ENCODE results near the gene FANCD2.
"Not testable (repeated sequence)": the region's sequence is repeated elsewhere in the genome, so short reads cannot be mapped to it uniquely, and the experiment has no call there.

FANCD2 gene

GRCh38 chr3:10026084-10026890 lies at the start of gene FANCD2:
Gene FANCD2, plus strand, starts transcription at chr3:10026437. Its CDS starts 2,221 bp downstream, at chr3:10028658.
- DNase-seq, result peak; percentile 95

DNA sequence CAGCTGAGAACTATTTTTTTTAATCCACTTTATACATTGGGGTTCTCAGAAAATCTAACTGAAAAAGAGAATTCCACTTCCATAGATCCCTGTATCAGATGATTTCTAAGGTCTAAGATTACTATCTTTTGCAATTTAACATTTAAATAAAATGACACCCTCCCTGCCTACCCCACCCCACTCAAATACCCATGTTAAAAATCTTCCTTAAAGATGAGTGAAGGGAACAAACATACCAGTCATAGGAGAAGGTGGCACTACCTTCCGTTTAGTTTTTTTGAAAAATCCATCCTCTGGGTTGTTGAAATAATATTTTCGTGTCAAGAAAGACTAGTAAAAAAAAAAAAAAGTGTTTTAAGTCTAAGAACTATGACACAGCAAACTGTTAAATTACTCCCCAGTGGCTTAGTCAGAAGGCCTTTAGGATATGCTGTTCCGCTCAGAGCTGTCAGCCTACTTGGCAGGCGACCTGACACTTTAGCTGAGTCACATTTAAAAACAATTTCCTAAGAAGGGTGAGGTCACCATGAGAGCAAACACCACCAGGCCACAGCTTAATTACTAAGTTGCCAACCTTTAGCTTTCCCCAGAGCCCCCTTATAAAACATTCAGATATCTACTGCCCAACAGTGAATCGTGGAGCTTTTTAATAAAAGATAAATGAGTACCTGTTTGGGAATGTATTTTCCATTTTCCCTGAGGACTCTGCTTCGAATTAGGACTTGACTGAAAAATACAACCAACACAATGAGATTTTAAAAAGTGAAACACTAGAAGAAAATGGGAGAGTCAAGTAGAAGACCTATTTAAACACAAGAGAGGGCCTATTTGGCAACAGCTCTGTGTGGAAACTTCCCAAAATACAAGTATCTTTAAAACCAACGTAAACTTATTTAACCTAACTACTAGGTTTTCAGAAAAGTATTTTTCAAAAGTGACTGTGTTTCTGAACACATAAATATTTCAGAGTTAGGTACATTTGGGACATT lies 49.2 kb upstream of the FANCD2 start:
- no peak for DNase-seq

- DNase-seq, result no peak
These were observed 47.4 kb upstream of the FANCD2 start for GRCh38 chr3:9978710-9979305.

- no peak for DNase-seq
These were observed 46.0 kb upstream of the FANCD2 start for GRCh38 chr3:9980251-9980650.

DNA sequence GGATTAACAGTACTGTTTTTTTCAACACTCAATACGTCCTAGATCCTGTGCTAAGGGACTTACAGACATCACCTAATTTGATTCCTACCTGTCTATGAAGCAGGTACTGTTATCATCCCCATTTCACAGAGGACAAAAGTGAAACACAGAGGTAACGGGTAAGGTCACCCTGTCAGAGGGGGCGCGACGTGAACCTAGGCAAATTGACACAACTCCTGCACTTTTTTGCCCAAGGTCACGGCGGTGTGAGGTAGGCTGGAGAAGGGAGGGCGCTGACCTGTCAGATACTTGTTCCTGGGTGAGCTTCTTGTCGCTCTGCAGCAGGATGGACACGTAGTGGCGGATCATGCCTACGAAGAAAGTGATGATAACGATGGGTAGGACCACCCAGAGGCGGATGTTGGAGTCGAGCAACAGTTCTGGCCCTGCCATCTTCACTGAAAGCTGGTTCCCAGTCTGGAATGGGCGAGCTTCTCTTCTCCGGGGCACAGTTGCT lies 40.0 kb upstream of the FANCD2 start:
- no peak for DNase-seq

DNA sequence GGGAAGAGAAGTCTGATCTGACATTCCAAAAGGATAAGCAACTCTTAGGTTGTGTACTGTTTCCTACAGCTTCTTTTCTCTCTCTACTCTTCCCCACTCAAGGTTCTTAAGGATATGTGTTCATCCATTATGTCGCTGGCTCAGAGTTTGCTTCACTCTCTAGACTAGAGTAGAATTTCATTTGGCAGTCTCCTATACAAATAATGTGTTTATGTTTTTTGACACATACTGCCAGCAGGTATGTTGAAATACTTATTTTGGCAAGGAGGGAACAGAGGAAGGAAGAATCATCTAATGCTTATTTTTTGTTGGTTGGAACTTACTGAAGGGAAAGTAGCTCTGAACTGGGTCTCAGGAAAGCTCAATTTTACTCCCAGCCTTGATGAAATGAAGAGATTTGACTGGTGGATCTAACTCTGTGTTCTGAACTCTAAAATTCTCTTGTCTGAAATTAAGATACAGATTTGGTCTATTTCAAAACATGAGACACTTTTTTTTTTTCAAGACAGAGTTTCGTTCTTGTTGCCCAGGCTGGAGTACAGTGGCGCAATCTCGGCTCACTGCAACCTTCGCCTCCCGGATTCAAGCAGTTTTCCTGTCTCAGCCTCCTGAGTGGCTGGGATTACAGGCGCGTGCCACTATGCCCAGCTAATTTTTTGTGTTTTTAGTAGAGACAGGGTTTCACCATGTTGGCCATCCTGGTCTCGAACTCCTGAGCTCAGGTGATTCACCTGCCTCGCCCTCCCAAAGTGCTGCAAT lies 32.0 kb upstream of the FANCD2 start:
- no peak for DNase-seq

DNA sequence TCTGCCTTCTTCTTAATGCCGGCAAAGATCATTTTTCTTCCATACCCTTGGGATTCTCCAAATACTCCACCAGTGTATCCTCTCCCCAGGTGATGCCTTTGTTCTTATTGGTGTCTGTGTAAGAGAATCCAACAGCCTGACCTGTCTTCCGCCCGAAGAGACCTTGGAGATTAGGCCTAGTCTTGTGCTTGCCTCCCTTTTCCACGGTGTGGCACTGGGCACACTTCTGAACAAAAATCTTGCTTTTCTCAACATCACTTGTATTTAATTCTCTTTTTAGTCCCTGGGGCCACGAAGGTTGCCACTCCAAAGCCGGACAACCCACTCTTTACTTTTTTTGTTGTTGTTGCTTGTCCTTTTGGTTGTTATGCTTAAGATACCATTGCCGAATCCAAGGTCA lies 25.6 kb upstream of the FANCD2 start:
- no peak for DNase-seq

DNA sequence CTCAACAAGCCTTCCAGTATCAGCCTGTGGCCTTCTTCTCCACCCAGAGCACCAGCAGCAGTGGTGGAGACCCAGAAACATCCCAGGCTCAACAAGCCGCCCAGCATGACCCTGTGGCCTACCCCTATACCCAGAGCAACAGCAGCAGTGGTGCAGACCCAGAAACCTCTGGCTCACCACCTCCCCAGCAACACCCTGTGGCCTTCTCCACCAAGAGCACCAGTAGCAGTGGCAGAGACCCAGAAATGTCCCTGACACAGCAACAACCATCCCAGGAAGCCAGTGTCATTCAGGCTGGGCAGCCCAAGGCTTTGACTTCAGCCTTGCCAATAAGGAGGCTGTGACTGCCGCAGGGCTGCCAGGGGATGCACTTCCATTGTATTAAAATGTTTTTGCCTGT lies 23.3 kb upstream of the FANCD2 start:
- no peak for DNase-seq

- no peak for DNase-seq
These were observed 21.7 kb upstream of the FANCD2 start for GRCh38 chr3:10004506-10004905.

DNA sequence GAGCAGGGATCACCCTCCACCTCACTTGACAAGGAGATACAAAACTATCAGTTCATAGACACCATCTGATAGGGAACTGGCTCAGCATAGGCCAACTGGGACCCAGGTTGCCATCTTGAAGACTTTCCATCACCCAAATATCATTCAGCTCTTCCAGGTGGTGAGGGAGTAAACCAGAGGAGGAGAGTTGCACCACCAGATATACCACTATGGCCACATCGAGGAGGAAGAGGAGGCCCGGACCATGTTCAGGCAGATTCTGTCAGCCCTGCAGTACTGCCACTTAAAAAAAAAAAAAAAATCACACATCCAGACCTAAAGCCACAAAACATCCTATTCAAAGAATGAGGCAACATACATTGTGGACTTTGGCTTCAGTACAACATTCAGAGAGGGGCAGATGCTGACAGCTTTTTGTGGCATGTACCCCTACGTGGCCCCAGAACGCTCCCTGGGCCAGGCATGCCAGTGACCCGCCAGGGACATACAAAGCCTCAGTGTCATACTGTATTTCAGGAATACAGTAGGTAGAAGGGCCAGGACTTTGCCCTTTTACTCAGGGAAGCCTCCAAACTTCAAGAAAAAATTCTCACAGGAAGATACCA lies 21.2 kb upstream of the FANCD2 start:
- DNase-seq, result no peak

DNA sequence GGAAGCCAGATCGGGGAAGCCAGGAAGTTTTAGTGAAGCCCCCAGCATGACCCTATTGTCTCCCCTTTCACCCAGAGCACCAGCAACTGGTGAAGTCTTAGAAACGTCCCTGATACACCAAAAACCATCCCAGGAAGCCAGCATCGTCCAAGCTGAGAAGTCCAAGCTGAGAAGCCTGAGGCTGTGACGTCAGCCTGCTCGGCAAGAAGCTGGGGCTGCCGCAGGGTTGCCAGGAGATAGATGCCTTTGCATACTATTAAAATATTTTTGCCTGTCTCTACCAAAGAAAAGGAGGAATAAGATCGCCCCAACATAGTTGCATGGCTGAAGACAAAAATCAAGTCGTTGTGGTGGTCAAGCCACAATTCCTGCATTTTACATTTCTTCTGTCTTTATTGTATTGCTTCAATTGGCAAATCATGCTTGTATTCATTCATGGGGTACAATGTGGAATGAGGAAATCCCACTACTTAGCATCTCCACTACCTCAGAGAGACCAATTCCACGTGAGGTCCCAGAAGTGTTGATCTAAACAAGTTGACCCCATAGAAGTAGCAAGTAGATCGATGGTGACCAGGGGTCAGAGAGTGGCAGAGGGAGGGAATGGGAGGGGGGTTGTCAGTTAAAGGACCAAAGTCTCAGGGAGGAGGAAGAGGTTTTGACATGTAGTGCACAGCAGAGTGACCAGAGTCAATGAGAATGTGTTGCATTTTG lies 20.0 kb upstream of the FANCD2 start:
- no peak for DNase-seq

- DNase-seq, result no peak
These were observed 19.5 kb upstream of the FANCD2 start for GRCh38 chr3:10006762-10007090.

GRCh38 chr3:10007126-10007782 lies 19.0 kb upstream of the FANCD2 start:
- DNase-seq, result no peak

- not testable (repeated sequence) for DNase-seq
These were observed 18.0 kb upstream of the FANCD2 start for GRCh38 chr3:10008216-10008587.

DNA sequence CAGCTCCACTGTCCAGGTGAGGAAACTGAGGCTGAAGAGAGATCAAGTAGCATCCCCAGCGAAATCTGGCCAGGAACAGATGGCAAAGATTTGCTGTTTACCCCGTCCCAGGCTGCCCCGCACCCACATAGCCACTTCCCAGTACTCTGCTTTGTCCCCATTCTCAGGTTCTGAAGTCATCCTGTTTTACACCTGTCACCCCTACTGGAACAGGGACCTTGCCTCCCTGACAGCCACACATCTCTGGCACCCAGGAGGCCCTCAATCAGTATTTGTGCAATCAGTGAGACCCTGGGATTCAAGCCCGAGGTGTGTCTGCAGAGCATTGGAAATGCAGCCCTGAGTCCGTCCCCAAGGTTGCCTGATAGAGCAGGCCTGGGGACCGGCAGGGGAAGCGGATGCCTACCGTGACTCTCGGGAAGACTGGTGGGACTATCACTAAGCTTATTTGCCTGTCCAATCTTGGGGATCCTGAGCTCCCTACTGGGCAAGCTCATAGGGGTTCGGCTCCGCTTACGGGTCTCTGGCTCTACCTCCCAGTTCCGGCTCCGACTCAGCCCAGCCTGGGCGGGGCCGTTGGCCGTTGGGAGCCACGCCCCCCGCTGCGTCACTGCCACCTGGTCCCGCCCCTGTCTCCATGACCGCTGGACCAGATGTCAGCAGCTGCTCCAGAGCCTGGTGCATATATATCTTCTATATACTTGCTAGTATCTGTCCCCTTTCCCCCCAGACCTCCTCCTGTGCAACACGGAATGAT lies 17.5 kb upstream of the FANCD2 start:
- peak; percentile 77 for DNase-seq

GRCh38 chr3:10010421-10010877 lies 15.8 kb upstream of the FANCD2 start:
- no peak for DNase-seq

DNA sequence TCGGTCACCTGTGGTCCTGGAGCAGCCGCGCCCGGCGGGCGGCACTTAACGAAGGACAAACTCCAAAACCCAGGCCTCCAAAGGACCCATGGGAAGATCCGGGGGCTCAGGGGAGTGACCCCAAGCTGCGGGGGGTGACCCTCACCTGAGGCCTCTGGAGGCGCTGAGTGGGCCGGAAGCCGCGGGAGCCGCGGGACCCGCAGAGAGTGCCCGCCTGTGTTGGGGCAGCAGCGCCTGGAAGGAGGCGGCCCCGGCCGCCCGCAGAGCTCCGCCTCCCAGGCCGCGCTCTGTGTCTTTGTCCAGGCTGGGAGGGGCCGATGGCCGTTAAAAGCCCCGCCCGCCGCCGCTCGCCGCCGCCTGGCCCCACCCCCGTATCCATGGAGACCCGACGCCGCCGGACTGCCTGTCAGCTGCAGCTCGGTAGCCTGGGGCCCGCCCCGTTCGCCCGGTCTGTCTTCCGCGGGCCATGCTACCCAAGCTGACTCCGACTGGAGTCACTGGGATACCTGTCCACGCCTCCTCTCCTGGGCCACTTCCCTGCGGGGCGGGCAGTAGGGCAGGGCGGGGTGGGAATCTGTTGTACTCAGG lies 15.3 kb upstream of the FANCD2 start:
- DNase-seq, result peak; percentile 71

- no peak for DNase-seq
These were observed 14.6 kb upstream of the FANCD2 start for GRCh38 chr3:10011631-10012030.

DNA sequence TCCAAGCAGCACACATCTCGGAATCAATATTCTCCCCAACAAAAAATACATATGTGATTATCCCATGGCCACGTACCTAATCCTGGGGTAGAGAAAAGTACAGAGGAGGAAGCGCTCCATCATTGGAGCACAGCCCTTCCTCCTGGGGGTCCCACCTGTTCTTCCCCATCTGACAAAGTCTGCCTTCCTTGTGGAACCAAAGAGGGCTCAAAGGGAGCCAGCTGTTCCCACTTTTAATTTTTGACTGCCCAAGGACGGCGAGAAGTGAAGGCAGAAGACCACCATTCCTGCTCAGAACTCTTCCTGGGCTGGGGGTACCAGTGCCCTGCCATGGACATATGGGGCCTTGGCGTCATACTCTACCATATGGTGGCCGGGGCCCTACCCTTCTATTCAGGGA lies 14.1 kb upstream of the FANCD2 start:
- DNase-seq, result no peak

DNA sequence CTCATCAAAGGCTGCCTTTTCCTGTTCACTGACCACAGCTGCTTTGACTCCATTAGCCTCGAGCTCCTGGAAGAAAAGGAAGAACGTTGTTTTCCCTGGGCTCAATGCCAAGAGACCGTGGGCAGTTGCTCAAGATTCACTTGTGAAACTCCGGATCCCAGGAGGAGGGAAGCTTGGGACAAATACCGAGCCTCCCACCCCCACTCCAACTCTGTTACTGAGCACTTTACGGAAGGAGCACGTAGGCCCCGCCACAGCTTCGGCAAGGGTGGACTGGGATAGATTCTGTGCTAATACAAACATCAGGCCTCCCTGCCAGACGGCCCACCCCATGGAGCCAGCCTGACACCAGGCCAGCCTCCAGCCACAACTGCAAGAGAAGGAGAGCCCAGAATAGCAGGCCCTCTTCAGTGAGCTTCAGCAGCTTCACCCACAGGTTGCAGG lies 10.8 kb upstream of the FANCD2 start:
- DNase-seq, result no peak
